ENCODE results near the gene PIEZO2. TPM values are rescaled to one million over a fixed set of nuclear protein-coding genes. Genes with fewer than 3 reads are reported as not detected.

Gene PIEZO2
- total RNA-seq, 4 donors from 2014 or later: 2.7 to 11.7 (median 4.0) TPM

DNA sequence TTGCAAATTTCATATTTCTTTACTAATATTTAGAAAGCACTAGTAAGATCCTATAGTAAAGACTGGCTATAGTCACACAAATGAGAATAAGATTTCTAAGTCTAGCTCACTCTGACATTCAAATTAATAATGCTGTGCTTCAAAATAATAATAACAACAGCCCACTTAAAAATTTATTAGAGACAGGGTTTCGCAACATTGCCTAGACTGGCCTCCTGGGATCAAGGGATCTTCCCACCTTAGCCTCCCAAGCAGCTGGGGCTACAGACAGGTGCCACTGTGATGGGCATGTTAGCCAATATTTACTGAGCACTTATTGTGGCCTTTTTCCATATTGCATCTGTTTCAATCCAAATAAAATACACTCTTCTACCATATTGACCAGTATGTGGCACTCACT lies 96.1 kb downstream of the PIEZO2 start:
- no peak for ATAC-seq (ENCODE audit: low FRiP score)
- DNase-seq (ENCODE audit: low spot score): no peak
- TF ChIP-seq, protein P1, sequence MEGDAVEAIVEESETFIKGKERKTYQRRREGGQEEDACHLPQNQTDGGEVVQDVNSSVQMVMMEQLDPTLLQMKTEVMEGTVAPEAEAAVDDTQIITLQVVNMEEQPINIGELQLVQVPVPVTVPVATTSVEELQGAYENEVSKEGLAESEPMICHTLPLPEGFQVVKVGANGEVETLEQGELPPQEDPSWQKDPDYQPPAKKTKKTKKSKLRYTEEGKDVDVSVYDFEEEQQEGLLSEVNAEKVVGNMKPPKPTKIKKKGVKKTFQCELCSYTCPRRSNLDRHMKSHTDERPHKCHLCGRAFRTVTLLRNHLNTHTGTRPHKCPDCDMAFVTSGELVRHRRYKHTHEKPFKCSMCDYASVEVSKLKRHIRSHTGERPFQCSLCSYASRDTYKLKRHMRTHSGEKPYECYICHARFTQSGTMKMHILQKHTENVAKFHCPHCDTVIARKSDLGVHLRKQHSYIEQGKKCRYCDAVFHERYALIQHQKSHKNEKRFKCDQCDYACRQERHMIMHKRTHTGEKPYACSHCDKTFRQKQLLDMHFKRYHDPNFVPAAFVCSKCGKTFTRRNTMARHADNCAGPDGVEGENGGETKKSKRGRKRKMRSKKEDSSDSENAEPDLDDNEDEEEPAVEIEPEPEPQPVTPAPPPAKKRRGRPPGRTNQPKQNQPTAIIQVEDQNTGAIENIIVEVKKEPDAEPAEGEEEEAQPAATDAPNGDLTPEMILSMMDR (IDR thresholded peaks at IDR 0.05): no peak

DNA sequence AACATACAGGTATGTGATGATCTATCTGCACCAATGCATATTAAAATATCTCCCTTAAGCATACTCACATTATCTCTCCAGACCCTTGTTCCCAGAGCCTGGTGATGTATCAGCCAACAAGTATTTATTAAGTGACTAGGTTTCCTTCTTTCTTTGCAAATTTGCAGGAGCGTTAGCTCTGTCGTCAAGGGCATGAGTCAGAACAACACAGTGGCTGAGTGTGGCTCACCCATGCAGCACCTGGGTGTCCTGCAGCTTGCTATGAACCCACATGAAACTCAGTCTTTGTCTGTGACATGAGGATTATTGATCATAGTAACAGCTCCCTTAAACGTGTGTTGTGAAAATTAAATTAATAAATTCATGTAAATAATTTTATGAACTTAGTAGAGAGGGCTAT lies 96.6 kb downstream of the PIEZO2 start:
- ATAC-seq (ENCODE audit: low FRiP score) (no peak), DNase-seq (ENCODE audit: low spot score) (no peak)
- TF ChIP-seq, protein P1 (IDR thresholded peaks at IDR 0.05): no peak

DNA sequence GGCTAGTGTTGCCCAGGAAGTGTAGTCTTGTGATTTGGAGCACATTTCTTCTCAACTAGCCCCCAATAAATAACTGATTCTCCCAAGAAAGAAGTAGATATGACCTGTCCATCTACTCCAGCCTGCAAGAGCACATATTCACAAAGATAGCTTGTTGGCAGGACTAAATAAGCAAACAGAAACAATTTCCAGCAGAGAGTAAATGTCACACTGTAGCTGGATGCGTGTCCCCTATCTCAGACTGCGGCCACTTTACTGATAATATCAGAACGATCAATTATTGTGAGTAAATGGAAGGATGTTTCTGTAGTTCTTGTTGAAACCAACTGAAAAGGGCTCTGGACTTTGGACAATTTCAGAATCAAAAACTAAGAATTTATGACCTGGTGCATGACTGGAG lies 97.9 kb downstream of the PIEZO2 start:
- TF ChIP-seq, protein P1 (IDR thresholded peaks at IDR 0.05): no peak
- ATAC-seq (ENCODE audit: low FRiP score): no peak

DNA sequence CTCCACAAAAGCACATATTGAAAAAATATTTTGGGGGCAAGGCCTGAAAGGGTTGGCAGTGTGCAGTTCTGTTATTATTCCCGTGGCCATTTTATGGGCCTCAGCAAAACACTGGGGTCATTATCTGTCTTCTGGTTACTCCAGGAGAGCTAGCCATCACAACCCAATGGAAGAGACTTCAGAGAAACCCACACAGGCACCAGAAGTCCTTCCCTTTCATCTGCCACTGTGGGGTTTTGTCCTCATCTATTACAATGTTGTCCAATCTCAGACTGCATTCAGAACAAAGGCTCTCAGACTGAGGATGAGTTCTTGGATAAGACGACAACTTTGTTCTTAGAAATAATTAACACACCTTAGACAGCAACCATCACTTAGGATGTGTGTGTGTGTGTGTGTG lies 98.4 kb downstream of the PIEZO2 start:
- TF ChIP-seq, protein P1 (IDR thresholded peaks at IDR 0.05): no peak
- ATAC-seq (ENCODE audit: low FRiP score): no peak
- DNase-seq (ENCODE audit: low spot score): no peak

More for the DNA sequence above, 97.9 kb downstream of the PIEZO2 start:
- DNase-seq (ENCODE audit: low spot score): no peak

DNA sequence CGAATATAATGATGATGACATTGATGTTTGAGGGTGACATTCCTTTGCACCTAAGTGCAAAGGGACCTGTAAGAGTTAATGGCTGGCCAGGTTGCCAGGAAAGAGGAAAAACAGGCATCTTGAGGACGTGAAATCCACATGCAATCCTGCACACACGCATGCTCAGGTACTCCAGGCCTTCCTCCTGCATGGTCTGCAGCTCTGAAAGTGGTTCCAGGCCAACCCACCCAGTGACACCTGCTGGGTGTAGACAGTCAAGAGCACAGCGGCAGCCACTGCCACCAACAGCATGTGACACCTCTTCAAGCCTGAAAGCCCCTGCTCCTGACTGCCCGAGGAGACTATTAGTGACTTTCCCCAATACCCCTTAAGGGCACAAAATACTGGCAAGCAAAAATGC lies 101.6 kb downstream of the PIEZO2 start:
- TF ChIP-seq, protein P1 (IDR thresholded peaks at IDR 0.05): no peak
- no peak for DNase-seq (ENCODE audit: low spot score)

DNA sequence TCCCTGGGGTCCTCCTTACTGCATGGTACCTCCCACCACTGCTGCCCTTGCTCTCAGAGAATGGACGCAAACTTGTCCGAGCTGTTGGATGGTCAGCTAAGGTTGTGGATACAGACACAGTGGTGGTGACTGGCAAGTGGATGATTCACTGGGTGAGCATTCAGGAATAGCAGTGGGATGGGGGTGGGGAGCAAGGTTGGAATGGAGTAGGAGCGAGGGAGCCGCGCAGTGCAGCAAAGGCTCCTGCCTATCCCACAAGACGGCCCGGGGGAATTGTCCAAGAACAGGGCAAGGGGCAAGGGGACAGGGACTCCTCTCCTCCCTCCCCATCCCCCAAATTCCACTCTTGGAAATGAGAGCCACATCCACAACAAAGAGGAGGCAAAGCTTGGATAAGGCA lies 102.2 kb downstream of the PIEZO2 start:
- TF ChIP-seq, protein P1 (IDR thresholded peaks at IDR 0.05): no peak
- no peak for DNase-seq (ENCODE audit: low spot score)
- no peak for ATAC-seq (ENCODE audit: low FRiP score)

More for the DNA sequence above, 101.6 kb downstream of the PIEZO2 start:
- ATAC-seq (ENCODE audit: low FRiP score): no peak

DNA sequence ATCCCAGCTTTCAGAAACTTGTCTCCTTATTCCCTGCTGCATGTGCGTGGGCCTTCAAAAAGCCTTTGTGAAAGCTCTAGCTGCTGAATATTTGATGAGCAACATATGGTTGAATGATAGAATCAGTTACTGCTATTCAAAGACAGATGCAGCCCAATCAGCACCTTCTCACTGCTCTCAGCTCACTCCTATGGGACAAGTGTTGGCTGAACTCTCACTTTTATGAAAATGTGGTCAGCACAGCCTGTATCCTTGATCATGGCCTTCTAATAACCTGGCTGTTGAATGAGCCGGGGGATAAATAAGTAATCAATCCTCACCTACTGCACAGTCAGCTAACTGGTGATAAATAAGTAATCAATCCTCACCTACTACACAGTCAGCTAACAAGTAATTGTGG lies 103.2 kb downstream of the PIEZO2 start:
- no peak for ATAC-seq (ENCODE audit: low FRiP score)
- DNase-seq (ENCODE audit: low spot score): no peak
- TF ChIP-seq, protein P1 (IDR thresholded peaks at IDR 0.05): no peak
